ENCODE data around the gene ATP23. TPM values are rescaled to one million over a fixed set of nuclear protein-coding genes. Genes with fewer than 3 reads are reported as not detected.

The ATP23 gene
- total RNA-seq, 1 donor from 2014 or later, result 3.4 TPM

DNA sequence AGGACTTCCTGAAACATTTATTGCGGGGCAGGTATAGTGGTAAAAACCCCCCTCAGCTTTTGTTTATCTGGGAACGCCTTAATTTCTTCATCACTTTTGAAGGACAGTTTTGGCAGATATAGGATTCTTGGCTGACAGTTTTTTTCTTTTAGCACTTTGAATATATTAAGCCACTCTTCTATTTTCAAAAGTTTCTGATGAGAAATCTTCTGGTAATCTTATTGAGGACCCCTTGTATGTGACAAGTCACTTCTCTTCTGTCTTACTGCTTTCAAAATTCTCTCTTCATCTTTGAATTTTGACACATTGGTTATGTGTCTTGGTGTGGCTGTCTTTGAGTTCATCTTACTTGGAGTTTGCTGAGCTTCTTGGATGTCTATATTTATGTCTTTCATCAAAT lies 59.1 kb downstream of the ATP23 start:
- H3K4me3 ChIP-seq (ENCODE audit: insufficient read depth, low read depth, low read length), result no peak overlapping the region
- no peak for FAIRE-seq
- H3K9me3 Mint-ChIP-seq (ENCODE audit: unreplicated experiment), result peaks cover 17% of the 10 kb centered on the region

DNA sequence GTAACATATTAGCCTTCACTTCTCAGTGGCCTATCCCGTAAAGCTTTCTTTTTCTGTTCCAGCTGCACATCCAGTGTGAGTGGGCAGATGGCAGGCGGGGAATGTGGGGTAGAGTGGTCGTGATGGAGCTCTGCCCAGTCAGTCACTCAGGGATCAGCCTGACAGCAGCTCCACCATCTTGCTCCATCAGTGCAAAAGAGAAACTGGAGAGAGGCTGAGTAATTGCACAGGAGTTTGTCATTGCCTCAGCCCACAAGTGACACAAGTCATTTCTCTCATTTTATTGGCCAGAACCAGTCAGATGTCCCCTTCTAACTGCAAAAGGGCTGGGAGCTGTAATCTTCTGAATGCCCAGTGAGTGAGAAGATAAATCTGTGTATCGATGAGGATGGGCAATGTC lies 66.5 kb downstream of the ATP23 start:
- H3K9ac ChIP-seq (ENCODE audit: low read length), result no peak overlapping the region
- TF ChIP-seq, protein P1, sequence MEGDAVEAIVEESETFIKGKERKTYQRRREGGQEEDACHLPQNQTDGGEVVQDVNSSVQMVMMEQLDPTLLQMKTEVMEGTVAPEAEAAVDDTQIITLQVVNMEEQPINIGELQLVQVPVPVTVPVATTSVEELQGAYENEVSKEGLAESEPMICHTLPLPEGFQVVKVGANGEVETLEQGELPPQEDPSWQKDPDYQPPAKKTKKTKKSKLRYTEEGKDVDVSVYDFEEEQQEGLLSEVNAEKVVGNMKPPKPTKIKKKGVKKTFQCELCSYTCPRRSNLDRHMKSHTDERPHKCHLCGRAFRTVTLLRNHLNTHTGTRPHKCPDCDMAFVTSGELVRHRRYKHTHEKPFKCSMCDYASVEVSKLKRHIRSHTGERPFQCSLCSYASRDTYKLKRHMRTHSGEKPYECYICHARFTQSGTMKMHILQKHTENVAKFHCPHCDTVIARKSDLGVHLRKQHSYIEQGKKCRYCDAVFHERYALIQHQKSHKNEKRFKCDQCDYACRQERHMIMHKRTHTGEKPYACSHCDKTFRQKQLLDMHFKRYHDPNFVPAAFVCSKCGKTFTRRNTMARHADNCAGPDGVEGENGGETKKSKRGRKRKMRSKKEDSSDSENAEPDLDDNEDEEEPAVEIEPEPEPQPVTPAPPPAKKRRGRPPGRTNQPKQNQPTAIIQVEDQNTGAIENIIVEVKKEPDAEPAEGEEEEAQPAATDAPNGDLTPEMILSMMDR (IDR thresholded peaks at IDR 0.05; ENCODE audit: insufficient read depth, low read depth, low read length), result no peak
- no peak for TF ChIP-seq EZH2 (IDR thresholded peaks at IDR 0.05; ENCODE audit: insufficient read depth, low read length)
- no peaks in the 10 kb centered on the region for H3K9me3 ChIP-seq (ENCODE audit: insufficient read depth, low read depth, low read length)
- Mint-ChIP-seq H3K36me3 (ENCODE audit: low read depth, unreplicated experiment) (no peaks in the 10 kb centered on the region), H3K27ac (ENCODE audit: unreplicated experiment) (no peak overlapping the region), H3K9me3 (ENCODE audit: unreplicated experiment) (peaks cover 4% of the 10 kb centered on the region), H3K27me3 (ENCODE audit: low read depth, unreplicated experiment) (no peaks in the 10 kb centered on the region), H3K4me1 (ENCODE audit: low read depth, unreplicated experiment) (no peaks in the 10 kb centered on the region), H3K4me3 (ENCODE audit: unreplicated experiment) (no peak overlapping the region)
- H3K27me3 ChIP-seq (ENCODE audit: insufficient read depth, low read length), result no peaks in the 10 kb centered on the region
- no peaks in the 10 kb centered on the region for H3K4me1 ChIP-seq (ENCODE audit: insufficient read depth, low read length)
- H3K4me2 ChIP-seq (ENCODE audit: low read length), result no peak overlapping the region
- no peak overlapping the region for H2AFZ ChIP-seq (ENCODE audit: low read depth, low read length)
- no peak for FAIRE-seq
- H3K79me2 ChIP-seq (ENCODE audit: insufficient read depth, low read length), result no peaks in the 10 kb centered on the region
- no peak overlapping the region for H3K4me3 ChIP-seq (ENCODE audit: insufficient read depth, low read depth, low read length)
- no peaks in the 10 kb centered on the region for H4K20me1 ChIP-seq (ENCODE audit: insufficient read depth, low read length)
- no peak for DNase-seq (ENCODE audit: low read depth)
- no peaks in the 10 kb centered on the region for H3K36me3 ChIP-seq (ENCODE audit: insufficient read depth, low read length)
- no peak overlapping the region for H3K27ac ChIP-seq (ENCODE audit: low read depth, low read length)

More for the DNA sequence above, 59.1 kb downstream of the ATP23 start:
- Histone ChIP-seq H3K4me1 (ENCODE audit: insufficient read depth, low read length) (no peaks in the 10 kb centered on the region), H2AFZ (ENCODE audit: low read depth, low read length) (no peak overlapping the region), H3K9ac (ENCODE audit: low read length) (no peak overlapping the region), H3K4me2 (ENCODE audit: low read length) (no peak overlapping the region), H4K20me1 (ENCODE audit: insufficient read depth, low read length) (no peaks in the 10 kb centered on the region), H3K27me3 (ENCODE audit: insufficient read depth, low read length) (no peaks in the 10 kb centered on the region), H3K27ac (ENCODE audit: low read depth, low read length) (no peak overlapping the region), H3K9me3 (ENCODE audit: insufficient read depth, low read depth, low read length) (peaks cover 7% of the 10 kb centered on the region), H3K36me3 (ENCODE audit: insufficient read depth, low read length) (no peaks in the 10 kb centered on the region), H3K79me2 (ENCODE audit: insufficient read depth, low read length) (no peaks in the 10 kb centered on the region)
- no peak overlapping the region for H3K4me3 Mint-ChIP-seq (ENCODE audit: unreplicated experiment)
- TF ChIP-seq, protein P1 (IDR thresholded peaks at IDR 0.05; ENCODE audit: insufficient read depth, low read depth, low read length), result no peak
- TF ChIP-seq EZH2 (IDR thresholded peaks at IDR 0.05; ENCODE audit: insufficient read depth, low read length), result no peak
- no peaks in the 10 kb centered on the region for H3K36me3 Mint-ChIP-seq (ENCODE audit: low read depth, unreplicated experiment)
- DNase-seq (ENCODE audit: low read depth), result no peak
- no peaks in the 10 kb centered on the region for H3K4me1 Mint-ChIP-seq (ENCODE audit: low read depth, unreplicated experiment)
- no peaks in the 10 kb centered on the region for H3K27me3 Mint-ChIP-seq (ENCODE audit: low read depth, unreplicated experiment)
- no peak overlapping the region for H3K27ac Mint-ChIP-seq (ENCODE audit: unreplicated experiment)

DNA sequence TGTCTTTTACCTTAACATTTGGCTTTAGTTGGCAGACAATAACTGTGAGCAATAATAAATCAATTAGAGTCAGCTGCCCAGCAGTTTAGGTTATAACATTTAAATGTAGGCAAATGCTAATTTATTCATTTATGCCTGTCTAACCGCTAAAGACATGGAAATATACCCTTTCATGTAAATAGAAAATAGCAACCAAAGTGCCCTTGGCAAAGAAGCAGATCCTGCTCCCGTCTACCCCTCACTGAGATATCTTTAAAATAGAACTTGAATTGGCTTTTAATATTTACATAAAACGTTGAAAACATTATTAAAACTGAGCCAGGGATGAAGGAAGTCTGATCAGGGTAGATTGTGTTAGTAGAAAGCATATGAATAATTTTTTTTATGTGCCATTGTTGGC lies 67.3 kb downstream of the ATP23 start:
- no peak overlapping the region for H2AFZ ChIP-seq (ENCODE audit: low read depth, low read length)
- no peak overlapping the region for H3K4me3 ChIP-seq (ENCODE audit: insufficient read depth, low read depth, low read length)
- no peak overlapping the region for H3K27ac ChIP-seq (ENCODE audit: low read depth, low read length)
- H4K20me1 ChIP-seq (ENCODE audit: insufficient read depth, low read length), result no peaks in the 10 kb centered on the region
- FAIRE-seq, result no peak
- no peak for TF ChIP-seq EZH2 (IDR thresholded peaks at IDR 0.05; ENCODE audit: insufficient read depth, low read length)
- TF ChIP-seq, protein P1 (IDR thresholded peaks at IDR 0.05; ENCODE audit: insufficient read depth, low read depth, low read length), result no peak
- no peaks in the 10 kb centered on the region for H3K36me3 ChIP-seq (ENCODE audit: insufficient read depth, low read length)
- H3K4me1 ChIP-seq (ENCODE audit: insufficient read depth, low read length), result no peaks in the 10 kb centered on the region
- no peaks in the 10 kb centered on the region for H3K9me3 ChIP-seq (ENCODE audit: insufficient read depth, low read depth, low read length)
- no peak for DNase-seq (ENCODE audit: low read depth)
- Mint-ChIP-seq H3K27ac (ENCODE audit: unreplicated experiment) (no peak overlapping the region), H3K9me3 (ENCODE audit: unreplicated experiment) (peaks cover 4% of the 10 kb centered on the region), H3K4me3 (ENCODE audit: unreplicated experiment) (no peak overlapping the region), H3K4me1 (ENCODE audit: low read depth, unreplicated experiment) (no peaks in the 10 kb centered on the region), H3K36me3 (ENCODE audit: low read depth, unreplicated experiment) (no peaks in the 10 kb centered on the region), H3K27me3 (ENCODE audit: low read depth, unreplicated experiment) (no peaks in the 10 kb centered on the region)
- H3K79me2 ChIP-seq (ENCODE audit: insufficient read depth, low read length), result no peaks in the 10 kb centered on the region
- no peak overlapping the region for H3K4me2 ChIP-seq (ENCODE audit: low read length)
- no peak overlapping the region for H3K9ac ChIP-seq (ENCODE audit: low read length)
- H3K27me3 ChIP-seq (ENCODE audit: insufficient read depth, low read length), result no peaks in the 10 kb centered on the region

Other genes starting within 250 kb of the ATP23 start
- 194 and 215 TPM in 2 replicates for gene OS9, start 247.4 kb upstream of the ATP23 start, total RNA-seq
- 0.14 and 0.17 TPM in 2 replicates for gene AGAP2, start 202.8 kb upstream of the ATP23 start, total RNA-seq
- gene TSPAN31, start 196.5 kb upstream of the ATP23 start, total RNA-seq, result 18.6 and 22.9 TPM in 2 replicates
- 113 and 133 TPM in 2 replicates for gene CDK4, start 189.3 kb upstream of the ATP23 start, total RNA-seq
- 11.3 and 13.0 TPM in 2 replicates for gene MARCHF9, start 186.5 kb upstream of the ATP23 start, total RNA-seq
- 1.5 TPM in 2 replicates for gene CYP27B1, start 174.5 kb upstream of the ATP23 start, total RNA-seq
- 21.1 and 25.7 TPM in 2 replicates for gene METTL1, start 169.5 kb upstream of the ATP23 start, total RNA-seq
- gene EEF1AKMT3, start 169.0 kb upstream of the ATP23 start, total RNA-seq, result 8.1 and 11.6 TPM in 2 replicates
- 26.6 and 30.0 TPM in 2 replicates for gene TSFM, start 158.8 kb upstream of the ATP23 start, total RNA-seq
- gene AVIL, start 122.8 kb upstream of the ATP23 start, total RNA-seq, result 2.5 and 3.2 TPM in 2 replicates
- gene CTDSP2, start 94.8 kb upstream of the ATP23 start, total RNA-seq, result 87.1 and 91.9 TPM in 2 replicates

Measured in astrocyte (in vitro differentiated cells and primary cell).